ENCODE data around the gene CEP170B.
"Not testable (repeated sequence)": the region's sequence is repeated elsewhere in the genome, so short reads cannot be mapped to it uniquely, and the experiment has no call there.

CEP170B gene

DNA sequence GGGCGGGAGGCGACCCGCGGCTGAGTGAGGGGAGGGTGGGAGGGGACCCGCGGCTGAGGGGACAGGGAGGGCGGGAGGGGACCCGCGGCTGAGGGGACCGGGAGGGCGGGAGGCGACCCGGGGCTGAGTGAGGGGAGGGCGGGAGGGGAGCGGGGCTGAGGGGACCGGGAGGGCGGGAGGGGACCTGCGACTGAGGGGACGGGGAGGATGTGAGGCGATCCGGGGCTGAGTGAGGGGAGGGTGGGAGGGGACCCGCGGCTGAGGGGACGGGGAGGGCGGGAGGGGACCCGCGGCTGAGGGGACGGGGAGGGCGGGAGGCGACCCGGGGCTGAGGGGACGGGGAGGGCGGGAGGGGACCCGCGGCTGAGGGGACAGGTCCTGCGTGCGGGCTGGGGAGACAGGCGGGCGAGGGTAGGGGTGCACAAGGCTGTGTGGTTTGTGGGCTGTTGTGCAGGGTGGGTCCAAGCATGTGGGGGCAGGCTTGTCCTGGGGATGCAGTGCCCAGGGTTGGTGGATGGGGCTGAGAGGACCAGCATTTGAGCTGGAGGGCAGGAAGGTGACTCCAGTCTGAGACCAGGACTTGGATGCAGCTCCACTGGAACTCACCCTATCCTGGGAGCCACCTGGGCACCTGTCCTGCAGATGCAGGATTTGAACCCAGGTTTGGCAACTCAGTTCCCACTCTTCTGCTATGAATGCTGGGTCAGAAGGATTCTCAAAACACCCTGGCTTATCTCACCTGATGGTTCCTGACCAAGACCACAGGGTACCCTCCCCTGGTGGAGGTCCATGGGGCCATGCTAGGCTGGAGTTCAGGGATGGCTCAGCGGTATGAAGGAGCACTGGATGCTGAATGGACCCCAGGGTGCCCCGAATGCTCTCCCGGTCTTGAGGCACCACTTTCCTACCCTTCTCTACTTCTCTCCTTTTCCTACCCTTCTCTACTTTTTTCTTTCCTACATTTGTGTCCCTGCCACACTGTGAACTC, 69.0 kb downstream of the CEP170B start:
- peak in 1 of 2 donors; percentile 10 for DNase-seq

DNA sequence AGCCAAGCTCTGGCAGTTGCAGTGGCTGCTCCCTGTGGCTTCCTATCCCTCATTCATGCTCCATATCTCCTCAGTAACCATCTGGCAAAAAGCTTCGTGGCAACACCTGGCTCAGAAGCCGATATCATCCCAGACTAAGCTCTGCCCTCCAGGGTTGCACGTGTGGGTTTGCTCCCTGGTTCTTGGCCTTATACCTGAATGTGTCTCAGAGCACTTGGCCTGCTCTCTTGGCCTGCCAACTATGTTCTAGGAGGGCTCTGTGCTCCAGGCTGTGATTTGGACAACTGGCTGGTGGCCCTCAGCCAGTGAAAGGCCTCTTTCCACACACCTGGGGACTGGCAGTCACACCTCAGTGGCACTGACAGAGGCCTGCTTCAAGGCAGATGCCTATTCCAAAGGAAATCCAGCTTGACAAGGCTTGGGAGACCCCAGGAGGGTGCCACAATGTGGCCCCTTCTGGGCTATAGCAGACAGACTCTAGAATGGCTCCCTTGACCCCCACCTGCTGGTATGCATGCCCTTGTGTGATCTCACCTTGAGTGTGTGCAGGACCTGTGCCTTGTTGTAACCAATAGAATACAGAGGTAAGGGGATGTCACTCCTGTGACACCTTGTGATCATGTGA, 70.1 kb downstream of the CEP170B start:
- peak in 1 of 2 donors; percentile 7 for DNase-seq

DNA sequence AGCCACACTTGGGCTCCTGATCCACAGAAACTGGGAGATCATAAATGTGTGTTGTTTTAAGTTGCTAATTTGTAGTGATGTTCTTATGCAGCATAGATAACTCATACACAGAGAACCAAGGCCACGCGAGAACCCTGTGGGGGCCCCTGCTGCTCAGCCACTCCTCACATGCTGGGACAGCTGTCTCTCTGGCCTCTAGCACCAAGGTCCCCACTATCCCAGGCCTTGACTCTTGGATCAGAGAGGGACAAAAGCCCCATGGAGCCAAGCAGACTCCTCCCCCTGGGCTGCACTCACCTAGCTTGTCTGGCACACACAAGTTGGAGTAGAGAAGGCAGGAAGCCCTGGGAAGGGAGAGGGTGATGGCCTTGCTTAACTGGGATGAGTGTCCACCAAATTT, 70.9 kb downstream of the CEP170B start:
- DNase-seq, result no peak

DNA sequence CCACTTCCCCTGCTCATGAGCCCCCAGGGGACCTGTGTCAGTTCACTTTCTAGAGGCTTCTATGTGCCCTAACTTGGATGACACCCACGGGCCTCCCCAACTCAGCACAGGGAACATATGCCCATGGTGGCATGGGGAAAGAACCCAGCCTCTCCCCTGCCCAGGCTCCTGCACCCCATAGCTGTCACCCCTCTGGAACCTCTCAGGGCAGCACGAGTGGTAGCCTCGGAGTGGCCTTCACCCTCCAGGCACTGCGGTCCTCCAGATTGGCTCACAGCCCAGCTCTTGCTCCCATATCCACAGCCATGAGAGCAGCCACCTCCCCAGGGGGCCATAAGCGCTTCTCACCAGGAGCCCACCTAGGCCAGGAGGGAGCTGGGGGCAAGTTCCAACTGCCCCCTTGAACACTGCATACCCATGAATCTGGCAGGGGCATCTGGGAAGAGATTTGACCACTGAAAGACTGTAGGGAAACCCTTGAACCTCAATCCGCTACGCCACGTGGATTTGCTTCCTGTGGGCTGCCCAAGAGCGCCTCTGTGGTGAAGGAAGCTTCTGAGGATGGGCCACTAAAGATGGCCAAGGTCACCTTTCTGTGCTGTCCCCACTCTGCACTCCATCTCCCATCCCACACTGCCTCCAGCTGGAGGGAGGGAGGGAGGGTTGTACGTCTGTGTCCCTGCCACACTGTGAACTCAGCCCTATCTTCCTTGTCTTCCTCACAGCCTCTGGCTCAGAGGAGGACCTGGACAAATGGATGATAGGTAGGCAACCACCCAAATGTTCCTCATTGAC, 71.5 kb downstream of the CEP170B start:
- DNase-seq, result peak in 1 of 2 donors; percentile 6

DNA sequence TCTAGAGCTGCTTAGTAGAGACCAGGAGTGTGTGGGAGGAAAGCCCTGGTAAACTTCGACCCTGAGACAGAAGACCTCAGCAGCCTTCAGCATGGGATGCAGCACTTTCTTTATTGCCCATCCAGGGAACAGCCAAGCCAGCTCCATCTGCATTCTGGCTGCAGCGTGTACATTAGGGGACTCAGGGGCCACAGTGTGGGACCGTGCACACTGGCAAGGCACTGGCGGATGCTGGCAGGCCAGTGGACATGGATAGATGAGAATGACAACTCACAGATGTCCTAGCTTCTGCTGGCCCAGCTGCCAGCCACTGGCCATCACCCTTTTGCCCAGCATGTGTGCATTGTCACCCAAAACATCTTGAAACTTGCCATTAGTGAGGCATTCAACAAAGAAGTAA, 72.1 kb downstream of the CEP170B start:
- DNase-seq, result peak in 1 of 2 donors; percentile 4

DNA sequence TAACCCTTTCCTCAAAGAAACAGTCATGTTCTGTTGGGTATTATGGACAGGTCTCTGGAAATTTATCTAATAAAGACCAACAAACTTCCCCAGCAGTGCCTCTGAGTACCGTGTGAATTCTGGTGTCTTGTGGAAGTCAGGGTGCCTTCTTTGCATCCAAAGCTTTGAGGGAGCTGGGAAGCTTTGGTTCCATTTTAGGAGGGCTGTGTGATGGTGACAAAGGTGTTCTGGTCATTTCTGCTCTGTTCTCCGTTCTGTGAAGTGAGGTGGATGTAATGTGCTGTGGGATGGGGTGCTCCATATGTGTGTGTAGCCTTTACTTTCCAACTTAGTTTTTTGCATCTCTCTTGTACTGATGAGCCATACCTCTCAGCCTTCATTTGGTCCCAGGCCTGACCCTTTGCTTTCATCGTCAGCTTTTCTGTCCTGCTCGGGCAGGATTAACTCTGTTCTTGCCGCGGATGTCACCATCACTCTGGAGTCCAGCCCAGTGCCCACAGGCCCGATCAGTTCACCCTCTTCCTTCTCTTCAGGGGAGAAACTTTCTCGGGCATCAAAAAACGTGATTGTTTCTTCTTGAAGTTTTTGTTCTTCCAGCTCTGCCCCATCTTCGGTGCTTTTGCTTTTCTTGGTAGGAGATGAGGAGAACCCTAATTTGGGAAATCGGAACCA, 72.8 kb downstream of the CEP170B start:
- DNase-seq, result no peak

DNA sequence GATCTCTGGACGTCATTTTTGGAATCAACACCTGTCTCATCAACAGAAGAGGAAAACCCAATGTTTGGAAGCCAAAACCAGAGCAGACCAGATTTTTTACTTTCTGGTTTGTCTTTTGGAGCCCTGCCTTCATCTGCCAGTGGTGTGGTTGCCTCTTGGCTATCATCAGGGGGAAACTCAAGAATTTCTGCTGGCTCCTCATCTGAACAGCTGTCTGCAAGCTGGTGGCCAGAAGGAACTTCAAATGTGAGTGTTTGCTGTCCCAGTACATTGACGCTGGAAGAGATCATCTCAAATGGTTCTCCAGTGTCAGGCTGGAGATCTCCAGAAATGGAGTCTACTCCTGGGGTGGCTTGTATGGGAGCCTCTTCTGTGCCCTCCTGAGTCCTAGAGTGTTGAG, 73.4 kb downstream of the CEP170B start:
- DNase-seq, result no peak

DNA sequence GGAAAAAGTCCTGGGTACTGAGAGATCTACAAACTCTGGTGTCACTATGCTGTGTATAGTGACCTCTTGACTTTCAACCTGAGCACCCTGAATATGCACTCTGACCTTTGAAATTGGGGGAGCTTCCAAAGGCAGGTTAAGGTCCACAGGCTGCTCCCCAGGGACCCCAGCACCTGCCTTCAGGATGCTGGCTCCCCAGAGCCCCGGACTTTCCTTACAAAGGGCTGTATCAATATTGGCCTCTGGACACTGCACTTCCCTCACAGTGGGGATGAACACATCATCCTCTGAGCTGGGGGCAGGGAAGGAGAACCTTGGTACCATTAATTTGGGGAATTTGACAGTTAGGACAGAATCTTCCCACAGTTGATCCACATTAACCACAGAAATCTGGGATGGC, 73.9 kb downstream of the CEP170B start:
- no peak for DNase-seq

DNA sequence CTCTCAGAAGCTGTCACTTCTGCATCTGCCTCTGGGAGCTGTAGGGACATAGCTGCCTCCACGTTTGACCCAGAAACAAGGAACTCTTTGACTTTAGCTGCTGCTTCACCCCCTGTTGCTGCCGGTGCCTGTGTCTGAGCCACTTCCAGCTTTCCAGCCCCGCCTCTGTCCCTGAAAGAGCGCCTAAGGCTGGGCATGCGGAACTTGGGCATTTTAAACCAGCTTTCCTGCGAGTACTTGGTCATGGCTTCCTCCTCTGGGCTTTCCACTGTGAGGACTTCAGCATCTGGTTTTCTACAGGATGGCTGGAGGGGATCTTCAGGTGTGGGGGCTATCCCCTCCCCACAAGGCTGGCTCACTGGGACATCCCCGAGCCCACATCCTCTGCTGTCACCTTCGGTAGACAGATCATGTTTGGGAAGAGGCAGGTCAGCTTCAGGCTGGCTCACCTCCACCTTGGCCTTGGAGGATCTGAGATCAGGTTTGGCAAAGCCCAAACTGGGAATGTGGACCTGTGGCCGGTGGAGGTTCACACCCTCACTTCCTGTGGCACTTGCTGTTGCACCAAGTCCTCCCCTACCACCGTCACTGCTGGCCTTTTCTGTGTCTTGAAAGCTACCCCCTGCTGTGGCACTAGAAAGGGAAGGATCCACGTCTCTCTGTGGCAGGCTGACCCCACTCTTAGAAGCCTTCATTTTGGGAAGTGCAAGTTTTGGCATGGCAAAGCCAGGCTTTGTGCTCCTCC, 74.8 kb downstream of the CEP170B start:
- DNase-seq, result peak in 1 of 2 donors; percentile 10

DNA sequence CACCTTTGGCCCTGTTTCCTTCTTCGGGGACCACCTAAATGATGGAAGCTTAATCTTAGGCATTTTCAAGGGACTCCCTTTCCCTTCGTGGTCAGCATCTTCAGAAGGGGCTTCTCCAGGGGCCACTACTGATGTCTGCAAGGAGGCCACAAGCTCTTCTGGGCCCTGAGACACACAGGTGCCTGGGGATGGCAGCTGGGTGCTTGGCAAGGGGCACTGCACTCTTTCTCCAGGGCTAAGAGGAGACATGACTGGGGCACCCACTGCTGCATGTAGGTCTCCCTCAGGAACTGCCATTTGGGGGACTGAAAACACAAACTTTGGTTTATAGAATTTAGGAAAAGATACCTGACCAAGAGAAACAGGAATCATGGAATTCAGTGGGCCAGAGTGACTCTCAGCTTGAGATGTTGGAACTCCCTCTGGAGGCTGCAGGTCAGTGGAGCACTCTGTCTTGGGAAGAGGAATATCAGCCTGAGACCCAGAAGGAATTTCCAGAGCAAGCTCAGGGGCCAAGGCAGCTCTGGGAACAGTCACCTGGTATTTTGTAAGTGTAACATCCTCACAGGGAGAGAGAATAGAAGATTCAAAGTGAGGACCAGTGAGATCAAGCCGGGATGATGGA, 75.6 kb downstream of the CEP170B start:
- DNase-seq, result no peak

DNA sequence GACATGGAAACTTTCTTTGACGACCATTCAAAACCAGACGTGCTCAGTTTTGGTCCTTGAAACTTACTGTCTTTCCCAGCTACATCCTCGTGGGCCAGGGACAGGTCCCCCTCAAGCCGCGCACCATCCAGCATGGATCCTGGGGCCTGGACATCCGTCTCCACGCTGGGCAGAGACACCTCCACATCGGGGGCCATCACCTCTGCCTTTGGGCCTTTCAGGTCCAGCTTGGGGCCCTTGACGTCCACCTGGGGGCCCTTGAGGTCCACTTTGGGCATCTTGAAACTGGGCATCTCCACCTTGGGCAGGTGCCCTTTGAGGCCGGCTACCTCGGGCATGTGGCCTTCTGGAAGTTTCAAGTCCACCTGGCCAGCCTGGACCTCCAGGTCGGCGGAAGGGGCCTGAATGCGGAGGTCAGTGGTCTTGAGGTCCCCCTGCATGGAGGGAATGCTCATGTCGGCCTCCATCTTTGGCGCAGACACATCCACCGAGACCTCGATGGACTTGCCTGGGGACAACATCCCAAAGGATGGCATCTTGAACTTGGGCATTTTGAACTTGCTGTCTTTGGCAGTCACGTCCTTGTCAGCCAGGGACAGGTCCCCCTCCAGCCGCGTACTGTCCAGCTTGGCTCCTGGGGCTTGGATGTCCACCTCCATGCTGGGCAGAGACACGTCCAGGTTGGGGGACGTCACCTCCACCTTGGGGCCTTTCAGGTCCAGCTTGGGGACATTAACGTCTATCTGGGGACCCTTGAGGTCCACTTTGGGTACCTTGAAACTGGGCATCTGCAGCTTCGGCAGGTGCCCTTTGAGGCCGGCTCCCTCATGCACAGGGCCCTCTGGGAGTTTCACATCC, 76.7 kb downstream of the CEP170B start:
- no peak for DNase-seq

DNA sequence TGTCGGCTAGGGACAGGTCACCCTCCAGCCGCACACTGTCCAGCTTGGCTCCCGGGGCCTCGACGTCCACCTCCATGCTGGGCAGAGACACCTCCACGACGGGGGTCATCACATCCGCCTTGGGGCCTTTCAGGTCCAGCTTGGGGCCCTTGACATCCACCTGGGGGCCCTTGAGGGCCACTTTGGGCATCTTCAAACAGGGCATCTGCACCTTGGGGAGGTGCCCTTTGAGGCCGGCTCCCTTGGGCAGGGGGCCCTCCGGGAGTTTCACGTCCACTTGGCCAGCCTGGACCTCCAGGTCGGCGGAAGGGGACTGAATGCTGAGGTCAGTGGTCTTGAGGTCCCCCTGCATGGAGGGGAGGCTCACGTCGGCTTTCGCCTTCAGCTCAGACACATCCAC, 77.5 kb downstream of the CEP170B start:
- DNase-seq, result no peak

DNA sequence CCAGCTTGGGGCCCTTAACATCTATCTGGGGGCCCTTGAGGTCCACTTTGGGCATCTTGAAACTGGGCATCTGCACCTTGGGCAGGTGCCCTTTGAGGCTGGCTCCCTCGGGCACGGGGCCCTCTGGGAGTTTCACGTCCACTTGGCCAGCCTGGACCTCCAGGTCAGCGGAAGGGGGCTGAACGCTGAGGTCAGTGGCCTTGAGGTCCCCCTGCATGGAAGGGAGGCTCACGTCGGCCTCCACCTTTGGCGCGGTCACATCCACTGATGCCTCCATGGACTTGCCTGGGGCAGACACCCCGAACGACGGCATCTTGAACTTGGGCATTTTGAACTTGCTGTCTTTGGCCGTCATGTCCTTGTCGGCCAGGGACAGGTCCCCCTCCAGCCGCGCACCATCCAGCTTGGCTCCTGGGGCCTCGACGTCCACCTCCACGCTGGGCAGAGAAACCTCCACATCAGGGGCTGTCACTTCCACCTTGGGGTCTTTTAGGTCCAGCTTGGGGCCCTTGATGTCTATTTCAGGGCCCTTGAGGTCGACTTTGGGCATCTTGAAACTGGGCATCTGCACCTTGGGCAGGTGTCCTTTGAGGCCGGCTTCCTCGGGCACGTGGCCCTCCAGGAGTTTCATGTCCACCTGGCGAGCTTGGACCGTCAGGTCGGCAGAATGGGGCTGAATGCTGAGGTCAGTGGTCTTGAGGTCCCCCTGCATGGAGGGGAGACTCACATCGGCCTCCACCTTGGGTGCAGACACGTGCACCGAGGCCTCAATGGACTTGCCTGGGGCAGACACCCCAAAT, 78.3 kb downstream of the CEP170B start:
- DNase-seq, result not testable (repeated sequence)

DNA sequence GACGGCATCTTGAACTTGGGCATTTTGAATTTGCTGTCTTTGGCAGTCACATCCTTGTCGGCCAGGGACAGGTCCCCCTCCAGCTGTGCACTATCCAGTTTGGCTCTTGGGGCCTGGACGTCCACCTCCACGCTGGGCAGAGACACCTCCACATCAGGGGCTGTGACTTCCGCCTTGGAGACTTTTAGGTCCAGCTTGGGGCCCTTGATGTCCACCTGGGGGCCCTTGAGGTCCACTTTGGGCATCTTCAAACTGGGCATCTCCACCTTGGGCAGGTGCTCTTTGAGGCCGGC, 78.9 kb downstream of the CEP170B start:
- not testable (repeated sequence) for DNase-seq

DNA sequence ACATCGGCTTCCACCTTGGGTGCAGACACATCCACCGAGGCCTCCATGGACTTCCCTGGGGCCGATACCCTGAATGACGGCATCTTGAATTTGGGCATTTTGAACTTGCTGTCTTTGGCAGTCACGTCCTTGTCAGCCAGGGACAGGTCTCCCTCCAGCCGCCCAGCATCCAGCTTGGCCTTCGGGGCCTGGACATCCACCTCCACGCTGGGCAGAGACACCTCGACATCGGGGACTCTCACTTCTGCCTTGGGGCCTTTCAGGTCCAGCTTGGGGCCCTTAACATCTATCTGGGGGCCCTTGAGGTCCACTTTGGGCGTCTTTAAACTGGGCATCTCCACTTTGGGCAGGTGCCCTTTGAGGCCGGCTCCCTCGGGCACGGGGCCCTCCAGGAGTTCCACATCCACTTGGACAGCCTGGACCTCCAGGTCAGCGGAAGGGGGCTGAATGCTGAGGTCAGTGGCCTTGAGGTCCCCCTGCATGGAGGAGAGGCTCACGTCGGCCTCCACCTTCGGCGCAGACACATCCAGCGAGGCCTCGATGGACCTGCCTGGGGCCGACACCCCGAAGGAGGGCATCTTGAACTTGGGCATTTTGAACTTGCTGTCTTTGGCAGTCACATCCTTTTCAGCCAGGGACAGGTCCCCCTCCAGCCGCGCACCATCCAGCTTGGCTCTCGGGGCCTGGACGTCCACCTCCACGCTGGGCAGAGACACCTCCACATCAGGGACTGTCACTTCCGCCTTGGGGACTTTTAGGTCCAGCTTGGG, 79.6 kb downstream of the CEP170B start:
- not testable (repeated sequence) for DNase-seq

DNA sequence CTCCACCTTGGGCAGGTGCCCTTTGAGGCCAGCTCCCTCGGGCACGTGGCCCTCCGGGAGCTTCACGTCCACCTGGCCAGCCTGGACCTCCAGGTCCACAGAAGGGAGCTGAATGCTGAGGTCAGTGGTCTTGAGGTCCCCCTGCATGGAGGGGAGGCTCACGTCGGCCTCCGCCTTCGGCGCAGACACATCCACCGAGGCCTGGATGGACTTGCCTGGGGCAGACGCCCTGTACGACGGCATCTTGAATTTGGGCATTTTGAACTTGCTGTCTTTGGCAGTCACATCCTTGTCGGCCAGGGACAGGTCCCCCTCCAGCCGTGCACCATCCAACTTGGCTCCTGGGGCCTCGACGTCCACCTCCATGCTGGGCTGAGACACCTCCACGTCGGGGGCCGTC, 80.2 kb downstream of the CEP170B start:
- not testable (repeated sequence) for DNase-seq

Data from CD4-positive, alpha-beta T cell treated with Interleukin-4 for 1 hour (primary cell).